Endodermal cell (in vitro differentiated cells): ENCODE results near the gene MESP1. TPM values are rescaled to one million over a fixed set of nuclear protein-coding genes. Genes with fewer than 3 reads are reported as not detected.

Experiments used
- DNase-seq: peaks from one replicate; pipeline ENCODE4 v3.0.0-alpha.2; 2017
- H3K27ac ChIP-seq: 2 replicates; pipeline ENCODE4 v1.5.1; 2013; ENCODE audit warnings: mild to moderate bottlenecking, low read depth, low read length, moderate library complexity
- H3K27me3 ChIP-seq: 2 replicates; pipeline ENCODE4 v1.6.1; 2013; ENCODE audit warnings: mild to moderate bottlenecking, low read length, moderate library complexity; ENCODE audit not compliant: insufficient read depth, control insufficient read depth, poor library complexity, severe bottlenecking
- H3K36me3 ChIP-seq: 2 replicates; pipeline ENCODE4 v1.7.0; 2013; ENCODE audit warnings: mild to moderate bottlenecking, low read length, moderate library complexity; ENCODE audit not compliant: control insufficient read depth, insufficient read depth
- H3K4me1 ChIP-seq: one replicate; pipeline ENCODE4 v1.7.0; 2013; ENCODE audit warnings: low read length; ENCODE audit not compliant: control insufficient read depth, insufficient read depth
- H3K4me3 ChIP-seq: 2 replicates; pipeline ENCODE4 v1.5.1; 2013; ENCODE audit warnings: mild to moderate bottlenecking, low read length, moderate library complexity
- H3K9ac ChIP-seq: 2 replicates; pipeline ENCODE4 v1.6.1; 2013; ENCODE audit warnings: mild to moderate bottlenecking, low read length, moderate library complexity; ENCODE audit not compliant: poor library complexity, severe bottlenecking; ENCODE audit errors: extremely low read depth
- H3K9me3 ChIP-seq: 2 replicates; pipeline ENCODE4 v1.6.1; 2013; ENCODE audit warnings: mild to moderate bottlenecking, low read length, moderate library complexity; ENCODE audit not compliant: control insufficient read depth
- H3K27ac Mint-ChIP-seq: 2 replicates; pipeline ENCODE4 v1.8.0; 2020; ENCODE audit warnings: mixed read lengths
- H3K27me3 Mint-ChIP-seq: 2 replicates; pipeline ENCODE4 v1.8.0; 2021; ENCODE audit warnings: mild to moderate bottlenecking, mixed read lengths; ENCODE audit not compliant: insufficient read depth
- H3K36me3 Mint-ChIP-seq: 2 replicates; pipeline ENCODE4 v1.8.0; 2020; ENCODE audit warnings: low read depth, mixed read lengths
- H3K4me1 Mint-ChIP-seq: 2 replicates; pipeline ENCODE4 v1.8.0; 2020; ENCODE audit warnings: mixed read lengths
- H3K4me3 Mint-ChIP-seq: 2 replicates; pipeline ENCODE4 v1.8.0; 2020; ENCODE audit warnings: mild to moderate bottlenecking, moderate library complexity, mixed read lengths
- H3K9me3 Mint-ChIP-seq: 2 replicates; pipeline ENCODE4 v1.8.0; 2020; ENCODE audit warnings: mild to moderate bottlenecking, mixed read lengths
- CTCF ChIP-seq: fragments of 200-600 bp; sonication (generic); conservative IDR thresholded peaks from 2 replicates; pipeline ENCODE4 v1.5.0; 2021; ENCODE audit warnings: antibody characterized with exemption, mild to moderate bottlenecking
- WGBS, 2 experiments: methylation state at CpG; one replicate each; pipeline versions ENCODE4 v1.1.5 to v1.1.7; 2013; ENCODE audit warnings: missing lambda C conversion rate in 2 of 2, mixed read lengths in 1 of 2; ENCODE audit not compliant: insufficient coverage in 1 of 2, insufficient read length in 1 of 2; 5-methylcytosine and 5-hydroxymethylcytosine counted together
- total RNA-seq, 2 donors: library from RNA; stranded (reverse); fragmentation: NEBNext Ultra II Directional in 1 of 2; extraction: Animal tissue kit (Norgen Biotek cat#: 25700) in 1 of 2; gene quantifications; 2 replicates in 1 of 2; 3 replicates in 1 of 2; pipeline ENCODE4 v1.2.1, GENCODE V29; 2021

Gene MESP1
- total RNA-seq, 2 donors from 2014 or later: 0.22 TPM; not detected in 1

- H3K27ac ChIP-seq: no peak within 1 kb of the TSS
Measured at GRCh38 chr15:89776274-89777072, 25.4 kb upstream of the MESP1 start, which contains the start of gene MESP2. Gene MESP2, plus strand, starts transcription at chr15:89776332. Its CDS starts 26 bp downstream, at chr15:89776358.

GRCh38 chr15:89775815-89776214 lies 24.8 kb upstream of the MESP1 start:
- H3K36me3 Mint-ChIP-seq: no peaks in the 10 kb centered on the region
- Histone ChIP-seq H3K9me3 (no peaks in the 10 kb centered on the region), H3K4me3 (no peak overlapping the region), H3K4me1 (no peaks in the 10 kb centered on the region), H3K36me3 (no peaks in the 10 kb centered on the region), H3K27ac (no peak overlapping the region), H3K27me3 (peaks cover 31% of the 10 kb centered on the region), H3K9ac (no peak overlapping the region)
- H3K27ac Mint-ChIP-seq: no peak overlapping the region
- WGBS, 2 experiments: 85 to 88% methylated on average over 7 to 14 of the region's 14 CpGs
- no peak overlapping the region for H3K4me3 Mint-ChIP-seq
- peaks cover 61% of the 10 kb centered on the region for H3K27me3 Mint-ChIP-seq
- H3K4me1 Mint-ChIP-seq: no peaks in the 10 kb centered on the region
- TF ChIP-seq CTCF: no peak
- peak; percentile 48 for DNase-seq
- no peaks in the 10 kb centered on the region for H3K9me3 Mint-ChIP-seq

More at GRCh38 chr15:89776274-89777072, 25.4 kb upstream of the MESP1 start, which contains the start of gene MESP2:
- Mint-ChIP-seq H3K4me3 (peak within 1 kb of the TSS; percentile 37), H3K9me3 (no peaks in the 10 kb centered on the region), H3K27me3 (peaks cover 63% of the 10 kb centered on the region), H3K4me1 (no peaks in the 10 kb centered on the region), H3K36me3 (no peaks in the 10 kb centered on the region), H3K27ac (no peak within 1 kb of the TSS)
- H3K4me3 ChIP-seq: no peak within 1 kb of the TSS
- H3K27me3 ChIP-seq: peaks cover 34% of the 10 kb centered on the region
- 19 to 26% methylated on average over 35 to 82 of the region's 82 CpGs for WGBS, 2 experiments
- DNase-seq: peak; percentile 97
- H3K4me1 ChIP-seq: no peaks in the 10 kb centered on the region
- no peaks in the 10 kb centered on the region for H3K36me3 ChIP-seq
- no peaks in the 10 kb centered on the region for H3K9me3 ChIP-seq
- H3K9ac ChIP-seq: no peak within 1 kb of the TSS
- TF ChIP-seq CTCF: peak; percentile 77

GRCh38 chr15:89774492-89774891 lies 23.4 kb upstream of the MESP1 start:
- Mint-ChIP-seq H3K9me3 (no peaks in the 10 kb centered on the region), H3K27ac (no peak overlapping the region), H3K4me1 (no peaks in the 10 kb centered on the region), H3K27me3 (peaks cover 54% of the 10 kb centered on the region), H3K36me3 (no peaks in the 10 kb centered on the region), H3K4me3 (no peak overlapping the region)
- WGBS, 2 experiments: 94 to 96% methylated on average over 5 of the region's 5 CpGs
- Histone ChIP-seq H3K36me3 (no peaks in the 10 kb centered on the region), H3K4me1 (no peaks in the 10 kb centered on the region), H3K4me3 (no peak overlapping the region), H3K27ac (no peak overlapping the region), H3K27me3 (peaks cover 26% of the 10 kb centered on the region), H3K9ac (no peak overlapping the region), H3K9me3 (no peaks in the 10 kb centered on the region)
- no peak for DNase-seq
- no peak for TF ChIP-seq CTCF
